Bronchial epithelial cell (primary cell): ENCODE measurements around the gene TMA7. TPM values are rescaled to one million over a fixed set of nuclear protein-coding genes. Genes with fewer than 3 reads are reported as not detected.

Experiments used
- DNase-seq: peaks from one replicate; pipeline ENCODE4 v3.0.0-alpha.2; 2010; ENCODE audit warnings: low read depth
- FAIRE-seq: peaks from 2 replicates; lab custom pipeline; 2011; peaks lifted over from hg19 to GRCh38; lab: Jason Lieb, UNC
- H3K27me3 ChIP-seq: 2 replicates; pipeline ENCODE4 v1.5.1; 2011; ENCODE audit warnings: low read length; ENCODE audit not compliant: control insufficient read depth, insufficient read depth
- H3K36me3 ChIP-seq: 2 replicates; pipeline ENCODE4 v1.5.1; 2011; ENCODE audit warnings: low read length; ENCODE audit not compliant: control insufficient read depth, insufficient read depth
- H3K4me3 ChIP-seq: 2 replicates; pipeline ENCODE4 v1.5.1; 2011; ENCODE audit warnings: mild to moderate bottlenecking, low read depth, low read length, control low read depth
- total RNA-seq: library from RNA; depleted of rRNA; stranded (reverse); fragments of >200 nt; gene quantifications from 2 replicates; pipeline ENCODE4 v1.2.1, GENCODE V29; 2014
- TF ChIP-seq, protein P1 (sequence below): IDR thresholded peaks from 2 replicates; pipeline ENCODE4 v1.5.1; 2011; ENCODE audit warnings: mild to moderate bottlenecking, moderate library complexity, low read length, control low read depth, inconsistent platforms; ENCODE audit not compliant: insufficient read depth, severe bottlenecking

Gene TMA7
- total RNA-seq, 1 donor from 2014 or later: 190 TPM

DNA sequence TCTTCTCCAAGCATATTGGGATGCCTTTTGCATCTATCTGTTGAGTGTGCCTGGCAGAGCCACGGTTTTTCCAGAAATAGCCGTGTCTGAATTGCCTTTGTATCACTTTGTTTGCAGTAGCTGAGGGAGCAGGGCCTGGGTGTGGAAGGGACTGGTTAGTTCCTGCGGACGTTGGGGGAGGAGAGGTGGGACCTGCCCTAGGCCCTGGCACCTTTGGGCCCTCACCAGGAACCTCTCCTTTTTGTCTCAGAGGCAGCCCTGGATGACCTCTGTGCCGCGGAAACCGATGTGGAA lies 25.1 kb downstream of the TMA7 start:
- no peak for DNase-seq
- Histone ChIP-seq H3K27me3 (no peaks in the 10 kb centered on the region), H3K36me3 (peaks cover 23% of the 10 kb centered on the region), H3K4me3 (no peak overlapping the region)
- FAIRE-seq: no peak
- TF ChIP-seq, protein P1, sequence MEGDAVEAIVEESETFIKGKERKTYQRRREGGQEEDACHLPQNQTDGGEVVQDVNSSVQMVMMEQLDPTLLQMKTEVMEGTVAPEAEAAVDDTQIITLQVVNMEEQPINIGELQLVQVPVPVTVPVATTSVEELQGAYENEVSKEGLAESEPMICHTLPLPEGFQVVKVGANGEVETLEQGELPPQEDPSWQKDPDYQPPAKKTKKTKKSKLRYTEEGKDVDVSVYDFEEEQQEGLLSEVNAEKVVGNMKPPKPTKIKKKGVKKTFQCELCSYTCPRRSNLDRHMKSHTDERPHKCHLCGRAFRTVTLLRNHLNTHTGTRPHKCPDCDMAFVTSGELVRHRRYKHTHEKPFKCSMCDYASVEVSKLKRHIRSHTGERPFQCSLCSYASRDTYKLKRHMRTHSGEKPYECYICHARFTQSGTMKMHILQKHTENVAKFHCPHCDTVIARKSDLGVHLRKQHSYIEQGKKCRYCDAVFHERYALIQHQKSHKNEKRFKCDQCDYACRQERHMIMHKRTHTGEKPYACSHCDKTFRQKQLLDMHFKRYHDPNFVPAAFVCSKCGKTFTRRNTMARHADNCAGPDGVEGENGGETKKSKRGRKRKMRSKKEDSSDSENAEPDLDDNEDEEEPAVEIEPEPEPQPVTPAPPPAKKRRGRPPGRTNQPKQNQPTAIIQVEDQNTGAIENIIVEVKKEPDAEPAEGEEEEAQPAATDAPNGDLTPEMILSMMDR: no peak

DNA sequence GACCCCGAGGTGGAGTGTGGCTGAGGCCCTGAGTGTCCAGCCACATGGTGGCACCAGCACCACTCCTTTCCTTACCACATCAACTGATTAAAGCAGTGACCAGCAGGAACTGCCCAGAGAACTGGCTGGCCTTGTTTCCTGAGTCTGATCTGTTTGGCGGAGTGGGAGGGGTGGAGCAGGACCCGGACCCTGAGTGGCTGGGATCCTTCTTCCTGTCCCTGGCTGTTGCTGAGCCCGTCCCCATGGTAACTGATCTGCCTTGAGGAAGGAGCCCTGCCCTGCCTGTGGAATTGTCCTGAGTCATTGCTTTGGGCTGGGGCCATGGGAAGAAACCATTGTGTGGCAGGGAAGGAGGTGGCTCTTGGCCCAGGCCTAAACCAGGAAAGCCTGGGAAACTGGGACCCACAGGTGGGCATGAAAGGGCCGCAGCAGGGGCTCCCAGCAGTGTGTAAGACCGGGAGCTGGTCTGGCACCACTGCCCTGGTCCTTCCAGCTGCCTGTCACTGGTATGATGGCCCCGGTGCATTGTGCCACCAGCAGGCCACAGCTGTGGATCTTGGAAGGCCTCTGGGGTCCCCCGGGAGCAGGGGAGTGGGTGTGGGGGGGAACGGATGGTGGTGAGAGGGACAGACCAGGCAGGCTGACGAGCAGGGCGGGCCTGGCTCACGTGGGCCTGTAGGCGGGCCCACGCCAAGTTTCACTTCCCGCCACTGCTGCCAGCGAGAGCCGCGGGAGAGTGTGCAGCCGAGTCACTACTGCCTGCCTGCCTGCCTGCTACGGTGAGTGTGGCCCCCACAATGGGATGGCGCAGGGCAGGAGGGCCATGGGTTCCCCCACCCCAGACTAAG lies 25.7 kb downstream of the TMA7 start:
- FAIRE-seq: peak; percentile 99
- Histone ChIP-seq H3K36me3 (peaks cover 23% of the 10 kb centered on the region), H3K4me3 (peak overlapping the region; percentile 30)

DNA sequence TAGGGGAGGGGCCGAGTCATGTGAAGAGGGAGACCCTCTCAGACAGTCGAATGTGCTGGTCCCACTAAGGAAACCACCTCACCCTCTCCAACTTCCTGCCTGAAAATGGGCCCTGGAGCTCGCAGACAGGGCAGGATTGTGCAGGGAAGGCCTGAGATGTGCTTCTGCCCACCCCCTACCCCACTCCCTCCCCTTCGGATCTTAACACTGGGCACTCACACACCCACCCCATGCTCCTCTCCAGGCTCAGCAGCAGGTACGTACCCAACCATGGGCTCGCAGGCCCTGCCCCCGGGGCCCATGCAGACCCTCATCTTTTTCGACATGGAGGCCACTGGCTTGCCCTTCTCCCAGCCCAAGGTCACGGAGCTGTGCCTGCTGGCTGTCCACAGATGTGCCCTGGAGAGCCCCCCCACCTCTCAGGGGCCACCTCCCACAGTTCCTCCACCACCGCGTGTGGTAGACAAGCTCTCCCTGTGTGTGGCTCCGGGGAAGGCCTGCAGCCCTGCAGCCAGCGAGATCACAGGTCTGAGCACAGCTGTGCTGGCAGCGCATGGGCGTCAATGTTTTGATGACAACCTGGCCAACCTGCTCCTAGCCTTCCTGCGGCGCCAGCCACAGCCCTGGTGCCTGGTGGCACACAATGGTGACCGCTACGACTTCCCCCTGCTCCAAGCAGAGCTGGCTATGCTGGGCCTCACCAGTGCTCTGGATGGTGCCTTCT lies 26.5 kb downstream of the TMA7 start:
- peaks cover 19% of the 10 kb centered on the region for H3K36me3 ChIP-seq
- TF ChIP-seq, protein P1: no peak
- FAIRE-seq (no peak), DNase-seq (no peak)
- no peaks in the 10 kb centered on the region for H3K27me3 ChIP-seq
- H3K4me3 ChIP-seq: peak overlapping the region; percentile 30

More for the DNA sequence above, 25.7 kb downstream of the TMA7 start:
- TF ChIP-seq, protein P1: peak; percentile 71
- H3K27me3 ChIP-seq: no peaks in the 10 kb centered on the region
- peak; percentile 99 for DNase-seq

DNA sequence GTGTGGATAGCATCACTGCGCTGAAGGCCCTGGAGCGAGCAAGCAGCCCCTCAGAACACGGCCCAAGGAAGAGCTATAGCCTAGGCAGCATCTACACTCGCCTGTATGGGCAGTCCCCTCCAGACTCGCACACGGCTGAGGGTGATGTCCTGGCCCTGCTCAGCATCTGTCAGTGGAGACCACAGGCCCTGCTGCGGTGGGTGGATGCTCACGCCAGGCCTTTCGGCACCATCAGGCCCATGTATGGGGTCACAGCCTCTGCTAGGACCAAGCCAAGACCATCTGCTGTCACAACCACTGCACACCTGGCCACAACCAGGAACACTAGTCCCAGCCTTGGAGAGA lies 27.0 kb downstream of the TMA7 start:
- no peak for DNase-seq
- TF ChIP-seq, protein P1: no peak
- Histone ChIP-seq H3K27me3 (no peaks in the 10 kb centered on the region), H3K4me3 (no peak overlapping the region), H3K36me3 (peaks cover 19% of the 10 kb centered on the region)
- no peak for FAIRE-seq

DNA sequence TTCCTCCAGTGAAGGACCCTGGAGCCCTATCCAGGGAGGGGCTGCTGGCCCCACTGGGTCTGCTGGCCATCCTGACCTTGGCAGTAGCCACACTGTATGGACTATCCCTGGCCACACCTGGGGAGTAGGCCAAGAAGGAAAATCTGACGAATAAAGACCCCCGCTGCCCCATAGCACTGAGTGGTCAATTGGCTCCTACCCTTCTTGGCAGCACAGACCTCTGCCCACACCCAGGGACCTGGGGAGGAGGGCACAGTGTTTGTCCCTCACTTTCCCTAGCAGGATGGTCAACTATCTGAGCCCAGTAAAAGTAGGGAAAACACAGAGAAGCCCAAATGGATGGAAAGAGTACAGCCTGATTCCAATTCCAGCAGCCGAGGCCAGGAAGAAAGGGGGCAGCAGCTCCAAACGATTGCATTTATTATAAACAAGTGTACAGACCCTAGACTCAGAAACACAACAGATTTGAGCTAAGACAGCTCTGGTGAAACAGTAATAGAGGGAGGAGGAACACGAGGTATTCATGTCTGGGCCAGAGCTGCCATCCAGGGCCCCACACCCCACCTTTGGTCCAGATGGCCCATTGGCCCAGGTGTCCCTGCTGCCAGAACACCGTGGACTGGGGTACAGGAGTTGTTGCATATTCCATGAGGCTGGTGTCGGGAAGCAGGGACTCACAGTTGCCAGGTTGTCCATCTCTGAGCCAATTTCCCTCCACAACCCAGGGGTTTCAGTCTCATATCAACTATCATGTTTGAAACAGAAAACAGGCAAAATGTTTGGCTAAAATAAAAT lies 27.6 kb downstream of the TMA7 start:
- DNase-seq: no peak
- TF ChIP-seq, protein P1: no peak
- no peak for FAIRE-seq
- Histone ChIP-seq H3K4me3 (no peak overlapping the region), H3K36me3 (peaks cover 19% of the 10 kb centered on the region), H3K27me3 (no peaks in the 10 kb centered on the region)
